Mesothelial cell of epicardium (in vitro differentiated cells): ENCODE results near the gene SYPL2. TPM values are rescaled to one million over a fixed set of nuclear protein-coding genes. Genes with fewer than 3 reads are reported as not detected.

ENCODE experiments used
- DNase-seq, 2 experiments: peaks; one replicate each; pipeline ENCODE4 v3.0.0; 2021; ENCODE audit warnings: low spot score in 2 of 2; ENCODE audit not compliant: unreplicated experiment in 2 of 2
- H3K27ac Mint-ChIP-seq: 2 replicates; pipeline ENCODE4 v1.8.0; 2021; ENCODE audit warnings: mixed read lengths
- H3K27me3 Mint-ChIP-seq: 2 replicates; pipeline ENCODE4 v1.8.0; 2021; ENCODE audit warnings: low read depth, mixed read lengths
- H3K36me3 Mint-ChIP-seq: 2 replicates; pipeline ENCODE4 v1.8.0; 2021; ENCODE audit warnings: mixed read lengths
- H3K4me1 Mint-ChIP-seq: 2 replicates; pipeline ENCODE4 v1.8.0; 2021; ENCODE audit warnings: mixed read lengths
- H3K4me3 Mint-ChIP-seq: 2 replicates; pipeline ENCODE4 v1.8.0; 2021; ENCODE audit warnings: mild to moderate bottlenecking, moderate library complexity, mixed read lengths
- H3K9me3 Mint-ChIP-seq: 2 replicates; pipeline ENCODE4 v1.8.0; 2021; ENCODE audit warnings: mixed read lengths
- CTCF ChIP-seq: fragments of 200-600 bp; sonication (generic); IDR thresholded peaks from one replicate; pipeline ENCODE4 v1.5.0; 2021; ENCODE audit warnings: antibody characterized with exemption; ENCODE audit not compliant: unreplicated experiment
- total RNA-seq: library from RNA; stranded (reverse); gene quantifications from 3 replicates; pipeline ENCODE4 v1.2.1, GENCODE V29; 2021

SYPL2 gene
- total RNA-seq, 1 donor from 2014 or later = 0.11 TPM

- no peak for DNase-seq
- H3K36me3 Mint-ChIP-seq = no peaks in the 10 kb centered on the region
- peaks cover 11% of the 10 kb centered on the region for H3K9me3 Mint-ChIP-seq
- H3K4me3 Mint-ChIP-seq = no peak overlapping the region
- H3K4me1 Mint-ChIP-seq = peaks cover 13% of the 10 kb centered on the region
- peaks cover 9% of the 10 kb centered on the region for H3K27me3 Mint-ChIP-seq
- no peak overlapping the region for H3K27ac Mint-ChIP-seq
- no peak for TF ChIP-seq CTCF
These were observed 34.0 kb upstream of the SYPL2 start for GRCh38 chr1:109432336-109432735.

GRCh38 chr1:109433322-109433721 lies 33.0 kb upstream of the SYPL2 start:
- no peak overlapping the region for H3K4me3 Mint-ChIP-seq
- DNase-seq = no peak
- H3K36me3 Mint-ChIP-seq = no peaks in the 10 kb centered on the region
- H3K27me3 Mint-ChIP-seq = peaks cover 9% of the 10 kb centered on the region
- H3K27ac Mint-ChIP-seq = no peak overlapping the region
- peaks cover 7% of the 10 kb centered on the region for H3K4me1 Mint-ChIP-seq
- H3K9me3 Mint-ChIP-seq = peaks cover 11% of the 10 kb centered on the region
- no peak for TF ChIP-seq CTCF

- Mint-ChIP-seq H3K36me3 (no peaks in the 10 kb centered on the region), H3K27me3 (peaks cover 9% of the 10 kb centered on the region), H3K27ac (no peak overlapping the region), H3K4me3 (no peak overlapping the region), H3K4me1 (peaks cover 6% of the 10 kb centered on the region), H3K9me3 (peaks cover 11% of the 10 kb centered on the region)
- no peak for TF ChIP-seq CTCF
- DNase-seq = no peak
These were observed 31.9 kb upstream of the SYPL2 start for GRCh38 chr1:109434484-109434883.

DNA sequence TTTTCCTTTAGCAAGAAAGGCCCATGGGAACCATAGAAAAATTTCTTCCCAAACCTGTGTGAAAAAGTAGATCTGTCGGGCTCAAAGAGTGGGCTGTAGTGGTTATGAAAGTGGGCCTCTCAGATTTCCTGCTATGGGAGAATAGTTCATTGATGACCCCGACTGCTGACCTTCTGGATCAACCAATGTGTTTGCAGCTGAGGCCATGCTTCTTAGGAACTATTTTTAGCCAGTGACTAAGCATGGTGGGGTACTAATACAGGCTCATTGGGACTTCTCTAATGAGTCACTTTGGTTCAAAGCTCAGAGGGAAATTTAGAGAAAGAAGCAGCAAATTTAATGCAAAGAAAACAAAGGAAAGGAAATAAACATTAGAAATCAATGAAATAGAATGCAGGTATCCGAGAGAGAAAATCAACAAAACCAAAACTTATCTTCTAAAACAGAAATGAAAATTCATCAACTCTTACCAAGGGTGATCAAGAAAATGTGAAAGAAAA lies 27.5 kb upstream of the SYPL2 start:
- no peaks in the 10 kb centered on the region for H3K36me3 Mint-ChIP-seq
- no peak for DNase-seq
- H3K27ac Mint-ChIP-seq = no peak overlapping the region
- no peak for TF ChIP-seq CTCF
- peaks cover 5% of the 10 kb centered on the region for H3K27me3 Mint-ChIP-seq
- H3K9me3 Mint-ChIP-seq = peaks cover 6% of the 10 kb centered on the region
- no peak overlapping the region for H3K4me3 Mint-ChIP-seq
- no peaks in the 10 kb centered on the region for H3K4me1 Mint-ChIP-seq

GRCh38 chr1:109441069-109441468 lies 25.3 kb upstream of the SYPL2 start:
- no peak for DNase-seq
- peaks cover 4% of the 10 kb centered on the region for H3K4me1 Mint-ChIP-seq

More at GRCh38 chr1:109441069-109441468, 25.3 kb upstream of the SYPL2 start:
- Mint-ChIP-seq H3K27me3 (peaks cover 8% of the 10 kb centered on the region), H3K9me3 (no peaks in the 10 kb centered on the region), H3K36me3 (no peaks in the 10 kb centered on the region), H3K27ac (no peak overlapping the region), H3K4me3 (no peak overlapping the region)
- TF ChIP-seq CTCF = no peak
